GM20000 (cell line): ENCODE measurements around the gene ALKBH7.

Experiments used
- DNase-seq: peaks from one replicate; pipeline ENCODE4 v3.0.0; 2012; ENCODE audit warnings: low spot score
- CTCF ChIP-seq: IDR thresholded peaks from 2 replicates; pipeline ENCODE4 v1.5.1; 2012; ENCODE audit warnings: mild to moderate bottlenecking, control low read depth; ENCODE audit errors: extremely low read depth, missing control alignments

ALKBH7 gene

GRCh38 chr19:6424195-6424938 is 51.8 kb downstream of the ALKBH7 start, which contains the start of gene KHSRP:
KHSRP (minus strand) TSS chr19:6424811; CDS start chr19:6424701, 110 bp downstream.
- no peak for TF ChIP-seq CTCF
- DNase-seq: peak; percentile 100
